MCF 10A (cell line): ENCODE data around the gene RAB19. TPM values are rescaled to one million over a fixed set of nuclear protein-coding genes. Genes with fewer than 3 reads are reported as not detected.

Source experiments
- BruUV-seq: library from RNA; stranded (reverse); fragments of 400-500 nt; replicated peaks from 2 replicates; lab custom pipeline; 2021; lab: Mats Ljungman, UMichigan
- CTCF ChIA-PET: fragments of 300-600 bp; sonication (Branson Sonifier 250); formaldehyde crosslinking; extraction: SDS; loops from one replicate; lab custom pipeline; 2021; ENCODE audit warnings: antibody characterized with exemption, inconsistent platforms; lab: Yijun Ruan, JAX
- POLR2A ChIA-PET: fragments of 300-600, 350-650 bp; sonication (Branson Sonifier 250); formaldehyde crosslinking; extraction: SDS; loops from one replicate; lab custom pipeline; 2020; ENCODE audit warnings: antibody characterized with exemption, inconsistent platforms; lab: Yijun Ruan, JAX
- DNase-seq: peaks from one replicate; pipeline ENCODE4 v3.0.0-alpha.2; 2018; ENCODE audit not compliant: unreplicated experiment
- H3K27ac Mint-ChIP-seq: one replicate; pipeline ENCODE4 v1.8.0; 2022; ENCODE audit warnings: mild to moderate bottlenecking, low read depth, mixed read lengths; ENCODE audit not compliant: unreplicated experiment
- H3K27me3 Mint-ChIP-seq: one replicate; pipeline ENCODE4 v1.8.0; 2022; ENCODE audit warnings: mixed read lengths; ENCODE audit not compliant: insufficient read depth, unreplicated experiment
- H3K36me3 Mint-ChIP-seq: one replicate; pipeline ENCODE4 v1.8.0; 2022; ENCODE audit warnings: mild to moderate bottlenecking, moderate library complexity, mixed read lengths; ENCODE audit not compliant: insufficient read depth, unreplicated experiment
- H3K4me1 Mint-ChIP-seq: one replicate; pipeline ENCODE4 v1.8.0; 2022; ENCODE audit warnings: mixed read lengths; ENCODE audit not compliant: insufficient read depth, unreplicated experiment
- H3K4me3 Mint-ChIP-seq: one replicate; pipeline ENCODE4 v1.8.0; 2022; ENCODE audit warnings: mild to moderate bottlenecking, moderate library complexity, mixed read lengths; ENCODE audit not compliant: unreplicated experiment
- H3K9me3 Mint-ChIP-seq: one replicate; pipeline ENCODE4 v1.8.0; 2022; ENCODE audit warnings: mixed read lengths; ENCODE audit not compliant: unreplicated experiment
- intact Hi-C: fragments of 100-400 bp; cut with micrococcal nuclease; formaldehyde crosslinking; loops from 2 replicates; pipeline ENCODE4 v1.14.1; 2022
- total RNA-seq: library from RNA; stranded (reverse); gene quantifications from 2 replicates; pipeline ENCODE4 v1.2.3, GENCODE V29; 2022
- TF ChIP-seq, protein P1 (sequence below): fragments of 200-600 bp; IDR thresholded peaks from one replicate; pipeline ENCODE4 v1.8.0; 2022; ENCODE audit warnings: antibody characterized with exemption, mild to moderate bottlenecking; ENCODE audit not compliant: unreplicated experiment

Gene RAB19
- total RNA-seq, 1 experiment from 2014 or later, result not detected

DNA sequence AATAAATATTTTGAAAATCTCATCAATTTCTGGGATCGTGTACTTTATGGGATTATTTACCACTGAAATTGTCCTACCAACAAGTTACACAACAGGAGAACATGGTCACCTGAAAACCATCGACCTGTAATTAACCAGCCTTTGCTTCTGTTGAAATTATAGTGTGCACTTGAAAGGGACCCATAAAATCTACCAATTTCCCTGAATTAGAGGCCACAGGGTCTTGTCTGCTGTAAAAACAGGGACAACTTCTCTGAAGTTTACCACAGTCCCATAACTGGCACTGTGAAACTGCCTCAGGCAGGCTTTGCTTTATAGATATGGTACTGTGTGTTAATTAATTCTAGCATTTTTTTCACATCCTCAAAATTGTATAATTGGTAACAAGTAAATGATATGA lies 37.7 kb downstream of the RAB19 start:
- ChIA-PET POLR2A (no interaction called here), CTCF (interaction anchor here (0.5 kb wide), 1 partner anchor 1550 kb away, joined by 3 read pairs; no protein-coding TSS in a partner anchor)
- TF ChIP-seq, protein P1, sequence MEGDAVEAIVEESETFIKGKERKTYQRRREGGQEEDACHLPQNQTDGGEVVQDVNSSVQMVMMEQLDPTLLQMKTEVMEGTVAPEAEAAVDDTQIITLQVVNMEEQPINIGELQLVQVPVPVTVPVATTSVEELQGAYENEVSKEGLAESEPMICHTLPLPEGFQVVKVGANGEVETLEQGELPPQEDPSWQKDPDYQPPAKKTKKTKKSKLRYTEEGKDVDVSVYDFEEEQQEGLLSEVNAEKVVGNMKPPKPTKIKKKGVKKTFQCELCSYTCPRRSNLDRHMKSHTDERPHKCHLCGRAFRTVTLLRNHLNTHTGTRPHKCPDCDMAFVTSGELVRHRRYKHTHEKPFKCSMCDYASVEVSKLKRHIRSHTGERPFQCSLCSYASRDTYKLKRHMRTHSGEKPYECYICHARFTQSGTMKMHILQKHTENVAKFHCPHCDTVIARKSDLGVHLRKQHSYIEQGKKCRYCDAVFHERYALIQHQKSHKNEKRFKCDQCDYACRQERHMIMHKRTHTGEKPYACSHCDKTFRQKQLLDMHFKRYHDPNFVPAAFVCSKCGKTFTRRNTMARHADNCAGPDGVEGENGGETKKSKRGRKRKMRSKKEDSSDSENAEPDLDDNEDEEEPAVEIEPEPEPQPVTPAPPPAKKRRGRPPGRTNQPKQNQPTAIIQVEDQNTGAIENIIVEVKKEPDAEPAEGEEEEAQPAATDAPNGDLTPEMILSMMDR, result no peak
- Mint-ChIP-seq H3K4me3 (no peak overlapping the region), H3K36me3 (no peaks in the 10 kb centered on the region), H3K4me1 (no peaks in the 10 kb centered on the region), H3K27ac (no peak overlapping the region), H3K9me3 (no peaks in the 10 kb centered on the region), H3K27me3 (no peaks in the 10 kb centered on the region)
- no peak for DNase-seq
- intact Hi-C loops, result no loop called here
- no TSS peak for BruUV-seq

DNA sequence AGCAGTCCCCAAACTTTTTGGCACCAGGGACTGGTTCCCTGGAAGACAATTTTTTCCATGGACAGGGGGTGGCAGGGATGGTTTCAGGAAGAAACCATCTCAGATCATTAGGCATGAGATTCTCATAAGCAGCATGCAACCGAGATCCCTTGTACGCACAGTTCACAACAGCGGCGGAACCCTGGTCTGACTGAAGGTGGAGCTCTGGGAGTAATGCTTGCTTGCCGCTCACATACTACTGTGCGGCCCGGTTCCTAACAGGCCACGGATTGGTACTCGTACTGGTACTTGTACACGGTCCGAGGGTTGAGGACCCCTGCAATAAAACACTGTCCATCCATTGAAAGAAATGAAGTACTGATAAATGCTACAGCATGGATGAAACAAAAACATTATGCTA lies 42.6 kb downstream of the RAB19 start:
- no peak overlapping the region for H3K27ac Mint-ChIP-seq
- POLR2A ChIA-PET, result interaction anchor here (0.9 kb wide), 1 partner anchor 14 kb away, joined by 3 read pairs; no protein-coding TSS in a partner anchor
- H3K36me3 Mint-ChIP-seq, result no peaks in the 10 kb centered on the region
- intact Hi-C loops, result no loop called here
- H3K4me1 Mint-ChIP-seq, result no peaks in the 10 kb centered on the region
- no peaks in the 10 kb centered on the region for H3K27me3 Mint-ChIP-seq
- no peak for DNase-seq
- TF ChIP-seq, protein P1, result no peak
- no peaks in the 10 kb centered on the region for H3K9me3 Mint-ChIP-seq
- BruUV-seq, result no TSS peak
- CTCF ChIA-PET, result interaction anchor here (0.5 to 0.6 kb wide), 2 partner anchors 35 to 67 kb away, joined by 3 read pairs; no protein-coding TSS in a partner anchor
- H3K4me3 Mint-ChIP-seq, result no peak overlapping the region

DNA sequence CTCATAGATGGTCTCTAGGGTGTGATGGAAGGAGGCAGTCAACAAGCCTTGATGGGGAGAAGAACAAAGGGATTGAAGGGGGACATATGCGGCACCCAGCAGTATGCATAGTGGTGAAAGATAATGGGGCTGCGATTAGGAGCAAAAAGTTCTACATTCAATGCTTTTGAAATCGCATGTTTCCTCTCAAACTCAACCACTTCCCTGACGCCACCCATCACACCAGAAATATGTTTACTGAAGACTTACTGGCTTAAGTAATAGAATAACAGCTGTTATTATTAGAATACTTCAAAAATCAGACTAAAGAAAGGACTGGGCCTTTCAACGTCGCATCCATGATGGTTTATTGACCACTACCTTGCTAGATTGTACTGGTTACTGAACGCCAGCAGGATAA lies 44.0 kb downstream of the RAB19 start:
- intact Hi-C loops, result no loop called here
- no TSS peak for BruUV-seq
- H3K4me1 Mint-ChIP-seq, result no peaks in the 10 kb centered on the region
- no peak overlapping the region for H3K4me3 Mint-ChIP-seq
- no peaks in the 10 kb centered on the region for H3K27me3 Mint-ChIP-seq
- no peak for DNase-seq
- TF ChIP-seq, protein P1, result no peak
- no peak overlapping the region for H3K27ac Mint-ChIP-seq
- POLR2A ChIA-PET, result no interaction called here
- CTCF ChIA-PET, result no interaction called here
- H3K9me3 Mint-ChIP-seq, result no peaks in the 10 kb centered on the region
- peaks cover 3% of the 10 kb centered on the region for H3K36me3 Mint-ChIP-seq

DNA sequence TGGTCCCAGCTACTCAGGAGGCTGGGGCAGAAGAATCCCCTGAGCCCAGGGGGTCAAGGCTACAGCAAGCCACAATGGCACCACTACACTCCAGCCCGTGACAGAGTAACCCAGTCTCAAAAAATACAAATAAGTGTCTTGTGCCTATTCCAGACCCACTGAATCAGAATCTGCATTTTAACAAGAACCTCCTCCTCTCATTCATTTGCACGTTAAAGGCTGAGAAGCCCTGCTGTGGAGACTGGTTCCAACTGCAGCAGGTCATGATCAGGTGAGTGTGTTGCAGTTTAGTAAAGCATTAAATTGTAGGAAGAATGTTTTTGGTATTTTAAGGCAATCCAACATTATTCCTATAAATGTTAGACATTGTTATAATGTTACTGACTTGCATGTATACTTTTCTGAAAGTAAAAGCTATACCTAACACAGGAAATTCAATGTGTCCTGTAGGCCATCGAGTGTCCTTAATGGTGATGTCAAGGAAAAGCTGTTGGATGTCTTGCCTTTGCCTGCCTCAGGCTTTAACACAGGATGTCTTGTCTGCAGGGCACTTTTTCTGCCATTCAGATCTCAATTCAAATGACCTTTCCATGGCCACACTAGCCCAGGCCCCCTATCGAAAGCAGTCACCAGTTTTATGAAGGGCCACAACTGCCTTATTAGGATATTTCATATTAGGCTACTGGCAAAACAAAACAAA lies 45.1 kb downstream of the RAB19 start:
- Mint-ChIP-seq H3K27ac (no peak overlapping the region), H3K27me3 (no peaks in the 10 kb centered on the region), H3K36me3 (peaks cover 11% of the 10 kb centered on the region), H3K9me3 (no peaks in the 10 kb centered on the region), H3K4me1 (no peaks in the 10 kb centered on the region), H3K4me3 (no peak overlapping the region)
- BruUV-seq, result no TSS peak
- CTCF ChIA-PET, result interaction anchor here (0.6 kb wide), 1 partner anchor 373 kb away, joined by 3 read pairs; no protein-coding TSS in a partner anchor
- intact Hi-C loops, result no loop called here
- TF ChIP-seq, protein P1, result no peak
- DNase-seq, result no peak
- POLR2A ChIA-PET, result interaction anchor here (0.9 to 1.3 kb wide), 2 partner anchors 9 to 10 kb away, joined by 3 to 6 read pairs; no protein-coding TSS in a partner anchor
